Neutrophil (primary cell): ENCODE measurements around the gene GIMAP5.

Experiments used
- H3K27ac ChIP-seq: fragments of 200-600 bp; sonication (generic); 2 replicates; pipeline ENCODE4 v1.5.1; 2016; ENCODE audit warnings: mild to moderate bottlenecking, moderate library complexity
- H3K27me3 ChIP-seq: fragments of 200-600 bp; sonication (generic); 2 replicates; pipeline ENCODE4 v1.6.0; 2016; ENCODE audit warnings: mild to moderate bottlenecking
- H3K36me3 ChIP-seq: fragments of 200-600 bp; sonication (generic); 2 replicates; pipeline ENCODE4 v1.5.1; 2017
- H3K4me1 ChIP-seq, 2 experiments: fragments of 200-600 bp in 1 of 2; sonication (generic) in 1 of 2; 1 replicate in 1 of 2; 2 replicates in 1 of 2; pipeline versions ENCODE4 v1.5.1 to v1.6.1; 2013 to 2016; ENCODE audit warnings: low read depth in 1 of 2, low read length in 1 of 2, mild to moderate bottlenecking in 1 of 2, moderate library complexity in 1 of 2; ENCODE audit not compliant: control insufficient read depth in 1 of 2, insufficient read depth in 1 of 2
- H3K4me3 ChIP-seq, 2 experiments: fragments of 200-600 bp in 1 of 2; sonication (generic) in 1 of 2; 1 replicate in 1 of 2; 2 replicates in 1 of 2; pipeline ENCODE4 v1.5.1; 2013 to 2016; ENCODE audit warnings: low read depth in 1 of 2, low read length in 1 of 2, mild to moderate bottlenecking in 1 of 2, moderate library complexity in 1 of 2
- H3K9me3 ChIP-seq: fragments of 200-600 bp; sonication (generic); 2 replicates; pipeline ENCODE4 v1.5.1; 2016
- TF ChIP-seq, protein P1 (sequence below): fragments of 200-600 bp; sonication (generic); IDR thresholded peaks from 2 replicates; pipeline ENCODE4 v1.5.1; 2016; ENCODE audit warnings: antibody characterized with exemption

The GIMAP5 gene

DNA sequence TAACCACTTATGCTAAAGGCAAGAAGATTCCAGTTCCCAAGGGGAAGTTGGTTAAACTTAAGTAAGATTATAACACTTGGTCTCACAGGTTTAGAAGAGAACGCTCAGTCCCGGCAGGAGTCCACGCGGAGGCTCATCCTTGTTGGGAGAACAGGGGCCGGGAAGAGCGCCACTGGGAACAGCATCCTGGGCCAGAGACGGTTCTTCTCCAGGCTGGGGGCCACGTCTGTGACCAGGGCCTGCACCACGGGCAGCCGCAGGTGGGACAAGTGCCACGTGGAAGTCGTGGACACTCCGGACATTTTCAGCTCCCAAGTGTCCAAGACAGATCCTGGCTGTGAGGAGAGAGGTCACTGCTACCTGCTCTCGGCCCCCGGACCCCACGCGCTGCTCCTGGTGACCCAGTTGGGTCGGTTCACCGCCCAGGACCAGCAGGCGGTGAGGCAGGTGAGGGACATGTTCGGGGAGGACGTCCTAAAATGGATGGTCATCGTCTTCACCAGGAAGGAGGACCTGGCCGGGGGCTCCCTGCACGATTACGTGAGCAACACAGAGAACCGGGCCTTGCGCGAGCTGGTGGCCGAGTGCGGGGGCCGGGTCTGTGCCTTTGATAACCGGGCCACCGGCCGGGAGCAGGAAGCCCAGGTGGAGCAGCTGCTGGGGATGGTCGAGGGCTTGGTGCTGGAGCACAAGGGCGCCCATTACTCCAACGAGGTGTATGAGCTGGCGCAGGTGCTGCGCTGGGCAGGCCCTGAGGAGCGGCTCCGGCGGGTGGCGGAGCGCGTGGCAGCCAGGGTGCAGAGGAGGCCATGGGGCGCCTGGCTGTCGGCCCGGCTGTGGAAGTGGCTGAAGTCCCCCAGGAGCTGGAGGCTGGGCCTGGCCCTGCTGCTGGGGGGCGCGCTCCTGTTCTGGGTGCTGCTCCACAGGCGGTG is 17.0 kb upstream of the GIMAP5 start:
- peaks cover 4% of the 10 kb centered on the region for H3K36me3 ChIP-seq
- no peak overlapping the region for H3K27ac ChIP-seq
- no peak overlapping the region for H3K4me3 ChIP-seq
- peaks cover 32 to 38% of the 10 kb centered on the region in 2 experiments for H3K4me1 ChIP-seq
- TF ChIP-seq, protein P1, sequence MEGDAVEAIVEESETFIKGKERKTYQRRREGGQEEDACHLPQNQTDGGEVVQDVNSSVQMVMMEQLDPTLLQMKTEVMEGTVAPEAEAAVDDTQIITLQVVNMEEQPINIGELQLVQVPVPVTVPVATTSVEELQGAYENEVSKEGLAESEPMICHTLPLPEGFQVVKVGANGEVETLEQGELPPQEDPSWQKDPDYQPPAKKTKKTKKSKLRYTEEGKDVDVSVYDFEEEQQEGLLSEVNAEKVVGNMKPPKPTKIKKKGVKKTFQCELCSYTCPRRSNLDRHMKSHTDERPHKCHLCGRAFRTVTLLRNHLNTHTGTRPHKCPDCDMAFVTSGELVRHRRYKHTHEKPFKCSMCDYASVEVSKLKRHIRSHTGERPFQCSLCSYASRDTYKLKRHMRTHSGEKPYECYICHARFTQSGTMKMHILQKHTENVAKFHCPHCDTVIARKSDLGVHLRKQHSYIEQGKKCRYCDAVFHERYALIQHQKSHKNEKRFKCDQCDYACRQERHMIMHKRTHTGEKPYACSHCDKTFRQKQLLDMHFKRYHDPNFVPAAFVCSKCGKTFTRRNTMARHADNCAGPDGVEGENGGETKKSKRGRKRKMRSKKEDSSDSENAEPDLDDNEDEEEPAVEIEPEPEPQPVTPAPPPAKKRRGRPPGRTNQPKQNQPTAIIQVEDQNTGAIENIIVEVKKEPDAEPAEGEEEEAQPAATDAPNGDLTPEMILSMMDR, result no peak
- H3K27me3 ChIP-seq, result no peaks in the 10 kb centered on the region
- H3K9me3 ChIP-seq, result no peaks in the 10 kb centered on the region

DNA sequence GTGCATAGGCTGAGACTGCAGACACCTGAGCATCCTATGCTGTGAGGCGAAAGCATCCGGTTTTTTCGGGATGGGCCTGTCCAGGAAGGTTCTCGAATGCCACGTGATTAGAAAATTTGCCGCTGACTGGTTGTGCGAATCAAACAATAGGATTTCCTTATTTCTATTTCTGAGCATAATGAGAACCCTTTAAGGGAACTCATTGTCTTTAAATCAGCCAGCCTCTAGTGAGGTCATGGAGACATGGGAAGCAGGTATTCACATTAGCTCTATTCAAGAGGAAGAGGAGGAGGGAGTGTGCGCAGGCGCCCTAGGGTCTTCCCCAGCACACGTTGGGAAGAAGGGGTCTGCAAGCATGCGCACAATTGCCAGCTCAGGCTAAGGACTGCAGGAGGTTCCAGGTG is 15.2 kb upstream of the GIMAP5 start:
- H3K36me3 ChIP-seq, result peaks cover 4% of the 10 kb centered on the region

DNA sequence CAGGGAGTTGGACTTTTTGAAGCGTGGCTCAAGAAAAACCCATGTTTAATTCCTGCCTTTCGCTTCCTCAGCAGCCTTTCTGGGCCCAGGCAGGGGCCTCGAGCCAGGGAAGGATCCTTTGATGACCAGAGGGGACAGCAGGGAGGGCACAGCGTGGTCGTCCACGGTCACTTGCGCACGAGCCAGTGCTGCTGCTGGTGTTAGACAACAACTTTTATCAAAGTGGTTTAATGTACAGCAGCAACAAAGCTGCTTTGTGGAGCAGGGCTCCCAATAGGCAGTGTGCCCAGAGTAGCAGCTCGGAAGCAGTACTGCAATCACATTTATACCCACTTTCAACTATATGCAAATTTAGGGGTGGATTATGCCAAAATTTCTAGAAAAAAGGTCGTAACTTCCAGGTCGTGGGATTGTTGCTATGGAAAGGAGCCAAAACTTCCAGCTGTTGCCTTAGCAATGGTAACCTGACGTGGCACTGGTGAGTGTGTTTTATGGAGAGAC is 14.7 kb upstream of the GIMAP5 start:
- H3K27me3 ChIP-seq, result no peaks in the 10 kb centered on the region
- no peak overlapping the region for H3K27ac ChIP-seq
- H3K36me3 ChIP-seq, result peaks cover 4% of the 10 kb centered on the region
- no peaks in the 10 kb centered on the region for H3K9me3 ChIP-seq
- TF ChIP-seq, protein P1, result no peak
- no peak overlapping the region for H3K4me3 ChIP-seq
- H3K4me1 ChIP-seq, result peaks cover 14 to 15% of the 10 kb centered on the region in 2 experiments

More for the DNA sequence above, 15.2 kb upstream of the GIMAP5 start:
- TF ChIP-seq, protein P1, result no peak
- H3K4me1 ChIP-seq, result peaks cover 19 to 20% of the 10 kb centered on the region in 2 experiments
- no peaks in the 10 kb centered on the region for H3K27me3 ChIP-seq
- no peaks in the 10 kb centered on the region for H3K9me3 ChIP-seq
- H3K27ac ChIP-seq, result no peak overlapping the region
- no peak overlapping the region for H3K4me3 ChIP-seq

DNA sequence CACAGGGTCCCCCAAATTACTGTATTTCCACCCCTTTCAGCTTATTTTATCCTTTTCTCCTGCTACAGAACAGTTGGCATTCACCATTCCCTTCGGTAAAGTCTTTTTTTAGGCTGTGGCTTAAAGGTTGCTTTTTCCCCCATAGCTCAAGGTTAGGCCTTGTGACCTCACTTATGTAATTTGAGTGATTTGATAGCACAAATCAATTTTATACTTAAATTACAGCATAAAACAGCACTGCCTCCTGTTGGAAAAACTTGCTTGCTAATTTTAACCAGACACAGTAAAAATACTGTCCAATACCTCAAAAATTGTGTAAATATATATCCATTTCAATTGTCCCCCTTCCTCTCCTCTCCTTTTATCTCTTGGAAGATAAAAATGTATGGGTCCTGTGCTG is 13.8 kb upstream of the GIMAP5 start:
- no peaks in the 10 kb centered on the region for H3K27me3 ChIP-seq
- TF ChIP-seq, protein P1, result no peak
- H3K4me3 ChIP-seq, result no peak overlapping the region
- H3K9me3 ChIP-seq, result no peaks in the 10 kb centered on the region
- H3K27ac ChIP-seq, result no peak overlapping the region
- peaks cover 4 to 5% of the 10 kb centered on the region in 2 experiments for H3K4me1 ChIP-seq
- H3K36me3 ChIP-seq, result peaks cover 4% of the 10 kb centered on the region

DNA sequence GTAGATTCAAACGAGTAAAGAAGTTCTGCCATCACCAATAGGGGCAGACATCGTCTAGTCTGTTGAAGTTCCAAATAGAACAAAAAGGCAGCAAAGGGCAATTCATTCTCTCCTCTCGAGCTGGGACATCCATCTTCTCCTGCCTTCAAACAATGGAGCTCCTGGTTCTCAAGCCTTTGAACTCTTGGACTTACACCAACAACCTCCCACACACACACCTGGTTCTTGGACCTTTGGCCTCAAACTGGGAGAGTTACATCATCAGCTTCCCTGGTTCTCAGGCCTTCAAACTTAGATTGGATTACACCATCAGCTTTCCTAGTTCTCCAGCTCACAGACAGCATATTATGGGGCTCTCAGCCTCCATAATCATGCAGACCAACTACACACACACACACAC is 9.8 kb upstream of the GIMAP5 start:
- TF ChIP-seq, protein P1, result no peak
- Histone ChIP-seq H3K27me3 (no peaks in the 10 kb centered on the region), H3K27ac (no peak overlapping the region), H3K4me3 (no peak overlapping the region), H3K4me1 (no peaks in the 10 kb centered on the region), H3K9me3 (no peaks in the 10 kb centered on the region), H3K36me3 (no peaks in the 10 kb centered on the region)
